Measurements from ENCODE around the gene PDE4B. TPM values are rescaled to one million over a fixed set of nuclear protein-coding genes. Genes with fewer than 3 reads are reported as not detected.
"Not testable (repeated sequence)": the region's sequence is repeated elsewhere in the genome, so short reads cannot be mapped to it uniquely, and the experiment has no call there.

The PDE4B gene
- total RNA-seq, 1 experiment from 2014 or later: not detected

DNA sequence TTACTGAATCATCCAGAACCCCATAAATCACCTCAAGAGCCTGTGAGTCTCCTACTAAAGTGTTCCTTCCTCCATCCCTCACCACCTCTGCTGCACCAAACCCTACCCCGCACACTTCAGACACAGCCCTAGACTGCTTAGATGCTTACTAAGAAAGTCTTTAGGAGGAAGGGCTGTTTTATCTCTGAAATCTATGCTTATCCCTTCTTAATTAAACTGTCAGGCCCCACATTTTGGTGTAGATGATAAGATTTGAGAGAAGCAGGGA is 524.5 kb downstream of the PDE4B start:
- Mint-ChIP-seq H3K27ac (ENCODE audit: unreplicated experiment) (no peak overlapping the region), H3K9me3 (ENCODE audit: unreplicated experiment) (no peaks in the 10 kb centered on the region), H3K4me3 (ENCODE audit: unreplicated experiment) (no peak overlapping the region), H3K36me3 (ENCODE audit: insufficient read depth, unreplicated experiment) (no peaks in the 10 kb centered on the region), H3K27me3 (ENCODE audit: insufficient read depth, unreplicated experiment) (peaks cover 6% of the 10 kb centered on the region), H3K4me1 (ENCODE audit: low read depth, unreplicated experiment) (no peaks in the 10 kb centered on the region)
- TF ChIP-seq, protein P1, sequence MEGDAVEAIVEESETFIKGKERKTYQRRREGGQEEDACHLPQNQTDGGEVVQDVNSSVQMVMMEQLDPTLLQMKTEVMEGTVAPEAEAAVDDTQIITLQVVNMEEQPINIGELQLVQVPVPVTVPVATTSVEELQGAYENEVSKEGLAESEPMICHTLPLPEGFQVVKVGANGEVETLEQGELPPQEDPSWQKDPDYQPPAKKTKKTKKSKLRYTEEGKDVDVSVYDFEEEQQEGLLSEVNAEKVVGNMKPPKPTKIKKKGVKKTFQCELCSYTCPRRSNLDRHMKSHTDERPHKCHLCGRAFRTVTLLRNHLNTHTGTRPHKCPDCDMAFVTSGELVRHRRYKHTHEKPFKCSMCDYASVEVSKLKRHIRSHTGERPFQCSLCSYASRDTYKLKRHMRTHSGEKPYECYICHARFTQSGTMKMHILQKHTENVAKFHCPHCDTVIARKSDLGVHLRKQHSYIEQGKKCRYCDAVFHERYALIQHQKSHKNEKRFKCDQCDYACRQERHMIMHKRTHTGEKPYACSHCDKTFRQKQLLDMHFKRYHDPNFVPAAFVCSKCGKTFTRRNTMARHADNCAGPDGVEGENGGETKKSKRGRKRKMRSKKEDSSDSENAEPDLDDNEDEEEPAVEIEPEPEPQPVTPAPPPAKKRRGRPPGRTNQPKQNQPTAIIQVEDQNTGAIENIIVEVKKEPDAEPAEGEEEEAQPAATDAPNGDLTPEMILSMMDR (IDR thresholded peaks at IDR 0.05; ENCODE audit: insufficient read depth in 1 of 2, low read depth in 1 of 2, low read length in 1 of 2, severe bottlenecking in 1 of 2, unreplicated experiment in 1 of 2): no peak
- no TSS peak for BruUV-seq (replicated peaks)
- H3K4me3 ChIP-seq (ENCODE audit: low read depth, low read length): no peak overlapping the region
- no peaks in the 10 kb centered on the region for H3K27me3 ChIP-seq (replicated peaks; ENCODE audit: control insufficient read depth, insufficient read depth, low read length)
- ChIA-PET POLR2A (no interaction called here), CTCF (no interaction called here)
- no peaks in the 10 kb centered on the region for H3K4me1 ChIP-seq
- H3K36me3 ChIP-seq (ENCODE audit: control insufficient read depth, insufficient read depth, low read length): no peaks in the 10 kb centered on the region
- intact Hi-C loops (cut with micrococcal nuclease; ENCODE audit: unreplicated experiment): no loop called here
- no peak for DNase-seq
- no peaks in the 10 kb centered on the region for H3K9me3 ChIP-seq

DNA sequence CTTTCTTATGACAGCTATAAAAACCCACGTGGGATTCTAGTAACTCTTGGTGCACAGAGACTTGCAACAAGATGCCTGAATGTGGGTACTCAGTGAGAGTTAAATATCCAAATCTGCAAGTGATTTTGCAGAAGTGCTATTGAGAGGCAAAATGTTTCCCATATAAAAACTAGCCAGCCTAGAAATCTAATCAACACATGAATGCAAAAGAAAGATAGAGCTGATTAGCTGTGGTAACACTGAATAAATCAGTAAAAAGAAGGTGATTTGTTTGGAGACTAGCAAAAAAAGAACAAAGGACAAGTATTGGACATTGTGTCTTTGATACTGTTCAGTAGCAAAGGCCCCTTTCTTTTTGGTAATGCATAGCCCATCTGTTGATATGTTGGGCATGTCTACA is 527.5 kb downstream of the PDE4B start:
- Mint-ChIP-seq H3K27ac (ENCODE audit: unreplicated experiment) (no peak overlapping the region), H3K4me1 (ENCODE audit: low read depth, unreplicated experiment) (no peaks in the 10 kb centered on the region), H3K36me3 (ENCODE audit: insufficient read depth, unreplicated experiment) (no peaks in the 10 kb centered on the region), H3K9me3 (ENCODE audit: unreplicated experiment) (no peaks in the 10 kb centered on the region), H3K27me3 (ENCODE audit: insufficient read depth, unreplicated experiment) (peaks cover 2% of the 10 kb centered on the region), H3K4me3 (ENCODE audit: unreplicated experiment) (no peak overlapping the region)
- H3K9me3 ChIP-seq: no peaks in the 10 kb centered on the region
- H3K4me1 ChIP-seq: no peaks in the 10 kb centered on the region
- intact Hi-C loops (cut with micrococcal nuclease; ENCODE audit: unreplicated experiment): no loop called here
- H3K4me3 ChIP-seq (ENCODE audit: low read depth, low read length): no peak overlapping the region
- POLR2A ChIA-PET: no interaction called here
- no peaks in the 10 kb centered on the region for H3K36me3 ChIP-seq (ENCODE audit: control insufficient read depth, insufficient read depth, low read length)
- CTCF ChIA-PET: no interaction called here
- TF ChIP-seq, protein P1 (IDR thresholded peaks at IDR 0.05; ENCODE audit: insufficient read depth in 1 of 2, low read depth in 1 of 2, low read length in 1 of 2, severe bottlenecking in 1 of 2, unreplicated experiment in 1 of 2): no peak
- H3K27me3 ChIP-seq (replicated peaks; ENCODE audit: control insufficient read depth, insufficient read depth, low read length): no peaks in the 10 kb centered on the region
- BruUV-seq (replicated peaks): no TSS peak
- DNase-seq: no peak

DNA sequence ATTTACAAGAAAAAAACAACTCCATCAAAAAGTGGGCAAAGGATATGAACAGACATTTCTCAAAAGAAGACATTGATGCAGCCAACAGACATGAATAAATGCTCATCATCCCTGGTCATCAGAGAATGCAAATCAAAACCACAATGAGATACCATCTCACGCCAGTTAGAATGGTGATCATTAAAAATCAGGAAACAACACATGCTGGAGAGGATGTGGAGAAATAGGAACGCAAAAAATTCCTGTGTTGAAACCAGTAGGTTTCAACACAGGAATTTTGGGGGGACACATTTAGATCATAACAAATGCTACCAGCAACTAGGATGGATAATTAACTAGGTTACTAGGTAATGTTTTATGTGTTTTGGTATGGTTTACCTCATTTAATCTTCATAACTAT is 529.8 kb downstream of the PDE4B start:
- H3K27me3 ChIP-seq (replicated peaks; ENCODE audit: control insufficient read depth, insufficient read depth, low read length); H3K4me3 Mint-ChIP-seq (ENCODE audit: unreplicated experiment); H3K4me1 Mint-ChIP-seq (ENCODE audit: low read depth, unreplicated experiment); H3K27ac Mint-ChIP-seq (ENCODE audit: unreplicated experiment); POLR2A ChIA-PET; BruUV-seq (replicated peaks); H3K9me3 Mint-ChIP-seq (ENCODE audit: unreplicated experiment); H3K36me3 ChIP-seq (ENCODE audit: control insufficient read depth, insufficient read depth, low read length); H3K27me3 Mint-ChIP-seq (ENCODE audit: insufficient read depth, unreplicated experiment); H3K4me1 ChIP-seq; H3K36me3 Mint-ChIP-seq (ENCODE audit: insufficient read depth, unreplicated experiment); H3K9me3 ChIP-seq; DNase-seq; CTCF ChIA-PET; intact Hi-C loops (cut with micrococcal nuclease; ENCODE audit: unreplicated experiment); H3K4me3 ChIP-seq (ENCODE audit: low read depth, low read length): not testable (repeated sequence)

DNA sequence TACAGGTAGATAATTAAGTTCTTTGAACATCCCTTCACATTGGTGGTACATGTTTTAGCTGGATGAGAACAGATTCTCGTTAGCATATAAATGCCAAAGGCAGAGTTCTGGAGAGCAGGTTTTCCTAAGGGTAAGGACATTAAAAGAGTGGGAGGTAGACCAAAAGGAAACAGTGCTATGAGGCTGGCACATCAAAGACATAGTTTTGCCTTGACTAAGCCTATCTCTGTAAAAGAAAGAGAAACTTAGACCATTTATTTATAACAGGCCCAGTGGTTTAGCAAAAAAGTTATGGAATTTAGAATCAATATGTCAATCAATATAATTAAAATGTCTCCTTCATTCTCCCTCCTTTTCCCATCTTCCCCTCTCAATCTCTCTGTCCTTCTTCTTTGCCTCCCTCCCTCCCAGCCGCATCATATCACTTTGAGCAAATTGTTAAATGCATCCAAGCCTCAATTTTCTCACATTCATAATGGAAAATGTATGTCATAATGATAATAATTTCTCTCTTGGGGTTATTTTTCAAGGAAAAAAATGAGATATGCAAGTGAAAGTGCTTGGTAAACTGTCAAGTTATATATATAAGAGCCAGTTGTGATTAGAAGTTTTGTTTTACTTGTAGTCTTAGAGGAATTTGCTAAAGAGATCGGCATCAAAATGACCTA is 531.4 kb downstream of the PDE4B start:
- no peak for DNase-seq
- Histone ChIP-seq H3K36me3 (ENCODE audit: control insufficient read depth, insufficient read depth, low read length) (no peaks in the 10 kb centered on the region), H3K9me3 (no peaks in the 10 kb centered on the region), H3K4me3 (ENCODE audit: low read depth, low read length) (no peak overlapping the region), H3K27me3 (replicated peaks; ENCODE audit: control insufficient read depth, insufficient read depth, low read length) (no peaks in the 10 kb centered on the region), H3K4me1 (no peaks in the 10 kb centered on the region)
- Mint-ChIP-seq H3K36me3 (ENCODE audit: insufficient read depth, unreplicated experiment) (no peaks in the 10 kb centered on the region), H3K4me1 (ENCODE audit: low read depth, unreplicated experiment) (no peaks in the 10 kb centered on the region), H3K9me3 (ENCODE audit: unreplicated experiment) (no peaks in the 10 kb centered on the region), H3K27me3 (ENCODE audit: insufficient read depth, unreplicated experiment) (peaks cover 2% of the 10 kb centered on the region), H3K27ac (ENCODE audit: unreplicated experiment) (no peak overlapping the region), H3K4me3 (ENCODE audit: unreplicated experiment) (no peak overlapping the region)
- TF ChIP-seq, protein P1 (IDR thresholded peaks at IDR 0.05; ENCODE audit: insufficient read depth in 1 of 2, low read depth in 1 of 2, low read length in 1 of 2, severe bottlenecking in 1 of 2, unreplicated experiment in 1 of 2): no peak
- ChIA-PET POLR2A (no interaction called here), CTCF (no interaction called here)
- intact Hi-C loops (cut with micrococcal nuclease; ENCODE audit: unreplicated experiment): no loop called here
- no TSS peak for BruUV-seq (replicated peaks)
